GM23248 (cell line): Measurements from ENCODE around the gene TRIM23. TPM values are rescaled to one million over a fixed set of nuclear protein-coding genes. Genes with fewer than 3 reads are reported as not detected.

Experiments
- DNase-seq: peaks from one replicate; pipeline ENCODE4 v3.0.0-alpha.2; 2015
- H2AFZ ChIP-seq: fragments of 200-600 bp; sonication (generic); 2 replicates; pipeline ENCODE4 v1.6.1; 2016; ENCODE audit warnings: antibody characterized with exemption
- H3F3A ChIP-seq: fragments of 200-600 bp; sonication (generic); 2 replicates; pipeline ENCODE4 v1.6.1; 2016; ENCODE audit warnings: mild to moderate bottlenecking, antibody characterized with exemption, mixed run types; ENCODE audit not compliant: insufficient read depth
- H3K27ac ChIP-seq: fragments of 200-600 bp; sonication (generic); 2 replicates; pipeline ENCODE4 v1.5.1; 2016; ENCODE audit warnings: mild to moderate bottlenecking
- H3K27me3 ChIP-seq: fragments of 200-600 bp; sonication (generic); replicated peaks from 2 replicates; pipeline ENCODE4 v1.6.1; 2016; ENCODE audit warnings: mild to moderate bottlenecking; ENCODE audit not compliant: insufficient read depth
- H3K36me3 ChIP-seq: fragments of 200-600 bp; sonication (generic); 2 replicates; pipeline ENCODE4 v1.6.1; 2016; ENCODE audit warnings: low read depth, mild to moderate bottlenecking
- H3K4me1 ChIP-seq: fragments of 200-600 bp; sonication (generic); 2 replicates; pipeline ENCODE4 v1.6.1; 2016; ENCODE audit warnings: mild to moderate bottlenecking; ENCODE audit not compliant: insufficient read depth
- H3K4me2 ChIP-seq: fragments of 200-600 bp; sonication (generic); one replicate; pipeline ENCODE4 v1.6.1; 2016; ENCODE audit warnings: mild to moderate bottlenecking; ENCODE audit not compliant: unreplicated experiment
- H3K4me3 ChIP-seq: fragments of 200-600 bp; sonication (generic); 2 replicates; pipeline ENCODE4 v1.5.1; 2016; ENCODE audit warnings: mild to moderate bottlenecking
- H3K79me2 ChIP-seq: fragments of 200-600 bp; sonication (generic); 2 replicates; pipeline ENCODE4 v1.6.1; 2016; ENCODE audit warnings: mild to moderate bottlenecking; ENCODE audit not compliant: insufficient read depth
- H3K9ac ChIP-seq: fragments of 200-600 bp; sonication (generic); 2 replicates; pipeline ENCODE4 v1.6.1; 2016; ENCODE audit warnings: mild to moderate bottlenecking
- H3K9me2 ChIP-seq: fragments of 200-600 bp; sonication (generic); 2 replicates; pipeline ENCODE4 v1.6.1; 2016; ENCODE audit warnings: mixed run types, mild to moderate bottlenecking, moderate library complexity; ENCODE audit not compliant: insufficient read depth
- H3K9me3 ChIP-seq: fragments of 200-600 bp; sonication (generic); one replicate; pipeline ENCODE4 v1.6.1; 2017; ENCODE audit warnings: low read depth
- H4K20me1 ChIP-seq: fragments of 200-600 bp; sonication (generic); 2 replicates; pipeline ENCODE4 v1.6.0; 2016; ENCODE audit not compliant: insufficient read depth
- EZH2 ChIP-seq: fragments of 200-600 bp; sonication (generic); IDR thresholded peaks from 2 replicates; pipeline ENCODE4 v1.6.1; 2018; ENCODE audit warnings: antibody characterized with exemption, mild to moderate bottlenecking; ENCODE audit not compliant: insufficient read depth, poor library complexity, severe bottlenecking
- EZH2phosphoT487 ChIP-seq: fragments of 200-600 bp; sonication (generic); IDR thresholded peaks from 2 replicates; pipeline ENCODE4 v1.6.1; 2018; ENCODE audit warnings: antibody characterized with exemption, moderate library complexity, mild to moderate bottlenecking, low read depth; ENCODE audit not compliant: insufficient read depth
- WGBS, 2 experiments: methylation state at CpG; one replicate each; pipeline ENCODE4 v1.1.6; 2015 to 2017; ENCODE audit warnings: low lambda C conversion rate in 2 of 2, low coverage in 1 of 2; ENCODE audit errors: missing lambda C conversion rate in 2 of 2; 5-methylcytosine and 5-hydroxymethylcytosine counted together
- in situ Hi-C: fragments of 300-500 bp; cut with MboI; formaldehyde crosslinking; loops from 2 replicates; pipeline ENCODE4 v1.15.0; 2020
- polyA plus RNA-seq: library from polyadenylated mRNA; unstranded; fragments of >200 nt; fragmentation: Nextera tagmentation; extraction: Ambion mirVana; gene quantifications from 2 replicates; pipeline ENCODE4 v1.2.1, GENCODE V29; 2016
- small RNA-seq: library from RNA; depleted of rRNA; stranded (forward); fragments of <200 nt; gene quantifications from one replicate; pipeline ENCODE3, GENCODE V24; 2014; ENCODE audit warnings: low read depth, low replicate concordance
- total RNA-seq: library from RNA; depleted of rRNA; stranded (reverse); fragments of >200 nt; shearing (Covaris generic); gene quantifications from 2 replicates; pipeline ENCODE4 v1.2.3, GENCODE V29; 2014; rRNA removed

TRIM23 gene
- total and polyA plus RNA-seq, 2 experiments from 2014 or later: 2.7 to 19.1 TPM

DNA sequence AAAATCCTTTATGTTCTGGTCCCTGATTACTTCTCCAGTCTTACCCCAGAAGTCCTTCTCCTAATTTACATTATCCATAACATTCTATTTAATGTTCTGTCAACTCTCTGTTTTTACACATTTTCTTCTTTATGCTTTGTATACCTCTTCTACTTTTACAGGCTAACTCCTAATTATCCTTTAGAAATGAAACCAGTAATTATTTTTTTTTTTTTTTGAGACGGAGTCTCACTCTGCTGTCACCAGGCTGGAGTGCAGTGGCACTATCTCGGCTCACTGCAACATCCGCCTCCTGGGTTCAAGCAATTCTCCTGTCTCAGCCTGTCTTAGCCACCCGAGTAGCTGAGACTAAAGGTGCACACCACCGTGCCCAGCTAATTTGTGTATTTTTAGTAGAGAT, 70.2 kb downstream of the TRIM23 start:
- in situ Hi-C loops: no loop called here
- no peak overlapping the region for H3K9ac ChIP-seq
- no peak overlapping the region; the same call in 1 of the 2 replicates for H2AFZ ChIP-seq
- TF ChIP-seq EZH2phosphoT487: no peak
- TF ChIP-seq EZH2: no peak
- H3K9me3 ChIP-seq: no peaks in the 10 kb centered on the region
- no peaks in the 10 kb centered on the region for H3K9me2 ChIP-seq
- no peak overlapping the region for H3K4me3 ChIP-seq
- H3K27ac ChIP-seq: no peak overlapping the region
- no peaks in the 10 kb centered on the region for H3F3A ChIP-seq
- no peaks in the 10 kb centered on the region for H3K27me3 ChIP-seq
- no peaks in the 10 kb centered on the region; the same call in 1 of the 2 replicates for H3K36me3 ChIP-seq
- 77% methylated on average over 5 of the region's 5 CpGs for WGBS, 2 experiments
- no peak overlapping the region for H3K4me2 ChIP-seq
- H4K20me1 ChIP-seq: no peaks in the 10 kb centered on the region
- no peaks in the 10 kb centered on the region for H3K4me1 ChIP-seq
- H3K79me2 ChIP-seq: peaks cover 4% of the 10 kb centered on the region; the same call in 1 of the 2 replicates
- no peak for DNase-seq

DNA sequence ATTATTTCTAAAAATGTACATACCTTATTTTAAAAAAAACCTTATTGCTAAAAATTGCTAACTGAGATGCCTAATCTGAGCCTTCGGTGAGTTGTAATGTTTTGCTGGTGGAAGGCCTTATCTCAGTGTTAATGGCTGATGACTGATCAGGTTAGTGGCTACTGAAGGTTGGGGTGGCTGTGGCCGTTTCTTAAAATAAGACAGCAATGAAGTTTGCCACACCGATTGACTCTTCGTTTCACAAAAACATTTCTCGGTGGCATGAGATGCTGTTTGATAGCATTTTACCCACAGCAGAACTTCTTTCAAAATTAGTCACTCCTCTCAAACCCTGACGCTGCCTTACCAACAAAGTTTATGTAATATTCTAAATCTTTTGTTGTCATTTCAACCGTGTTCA, 75.9 kb downstream of the TRIM23 start:
- H3K9me2 ChIP-seq: no peaks in the 10 kb centered on the region
- no peaks in the 10 kb centered on the region; the same call in 1 of the 2 replicates for H3K79me2 ChIP-seq
- no peak overlapping the region for H3K27ac ChIP-seq
- H3K4me2 ChIP-seq: no peak overlapping the region
- H3K9ac ChIP-seq: no peak overlapping the region
- no peak overlapping the region for H2AFZ ChIP-seq
- in situ Hi-C loops: no loop called here
- no peaks in the 10 kb centered on the region for H3F3A ChIP-seq
- H4K20me1 ChIP-seq: no peaks in the 10 kb centered on the region
- H3K9me3 ChIP-seq: no peaks in the 10 kb centered on the region
- TF ChIP-seq EZH2 (no peak), EZH2phosphoT487 (no peak)
- DNase-seq: no peak
- 96 to 99% methylated on average over 7 of the region's 7 CpGs for WGBS, 2 experiments
- no peaks in the 10 kb centered on the region for H3K36me3 ChIP-seq
- H3K27me3 ChIP-seq: no peaks in the 10 kb centered on the region
- no peaks in the 10 kb centered on the region for H3K4me1 ChIP-seq
- no peak overlapping the region for H3K4me3 ChIP-seq

DNA sequence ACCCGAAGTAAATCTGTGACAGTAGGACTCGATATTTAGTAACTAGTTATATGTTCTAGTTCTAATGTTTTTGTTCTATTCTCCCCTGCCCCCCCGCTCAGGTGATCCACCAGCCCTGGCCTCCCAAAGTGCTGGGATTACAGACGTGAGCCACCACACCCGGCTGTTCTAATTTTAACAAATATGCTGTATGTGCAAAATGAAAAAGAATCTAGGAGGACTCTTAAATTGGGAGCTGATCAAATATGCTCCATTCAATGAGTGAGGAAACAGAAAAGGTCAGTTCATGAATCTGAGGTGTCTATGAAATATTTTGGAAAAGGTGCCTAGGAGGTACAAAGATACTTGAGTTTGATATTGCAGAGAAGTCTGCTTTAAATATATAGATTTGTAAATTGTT, 78.0 kb downstream of the TRIM23 start:
- H3K9me2 ChIP-seq: no peaks in the 10 kb centered on the region
- H3K36me3 ChIP-seq: no peaks in the 10 kb centered on the region
- no peaks in the 10 kb centered on the region for H3K79me2 ChIP-seq
- no peak for TF ChIP-seq EZH2phosphoT487
- no peak for TF ChIP-seq EZH2
- H2AFZ ChIP-seq: no peak overlapping the region
- DNase-seq: no peak
- no peak overlapping the region for H3K4me3 ChIP-seq
- WGBS, 2 experiments: 95 to 98% methylated on average over 5 of the region's 5 CpGs
- H3K4me2 ChIP-seq: no peak overlapping the region
- no peaks in the 10 kb centered on the region for H3K9me3 ChIP-seq
- no peak overlapping the region for H3K27ac ChIP-seq
- no peaks in the 10 kb centered on the region for H3K4me1 ChIP-seq
- H3K9ac ChIP-seq: no peak overlapping the region
- no peaks in the 10 kb centered on the region for H3K27me3 ChIP-seq
- in situ Hi-C loops: no loop called here
- H4K20me1 ChIP-seq: no peaks in the 10 kb centered on the region
- H3F3A ChIP-seq: no peaks in the 10 kb centered on the region

- WGBS, 2 experiments: 97 to 100% methylated on average over 4 of the region's 4 CpGs
- DNase-seq: no peak
- Histone ChIP-seq H3K79me2 (no peaks in the 10 kb centered on the region), H3K27ac (no peak overlapping the region), H3K27me3 (no peaks in the 10 kb centered on the region), H3K9me3 (no peaks in the 10 kb centered on the region), H3K4me2 (no peak overlapping the region), H2AFZ (no peak overlapping the region), H3K4me1 (no peaks in the 10 kb centered on the region), H4K20me1 (no peaks in the 10 kb centered on the region), H3F3A (no peaks in the 10 kb centered on the region), H3K9me2 (no peaks in the 10 kb centered on the region), H3K4me3 (no peak overlapping the region), H3K36me3 (no peaks in the 10 kb centered on the region), H3K9ac (no peak overlapping the region)
- in situ Hi-C loops: no loop called here
- TF ChIP-seq EZH2phosphoT487: no peak
- no peak for TF ChIP-seq EZH2
These were observed 79.7 kb downstream of the TRIM23 start for GRCh38 chr5:65544473-65544872.

- no peak overlapping the region for H2AFZ ChIP-seq
- no peaks in the 10 kb centered on the region for H3K9me3 ChIP-seq
- in situ Hi-C loops: no loop called here
- H3K27ac ChIP-seq: no peak overlapping the region
- no peaks in the 10 kb centered on the region for H4K20me1 ChIP-seq
- no peaks in the 10 kb centered on the region for H3K79me2 ChIP-seq
- H3K36me3 ChIP-seq: no peaks in the 10 kb centered on the region
- H3K9me2 ChIP-seq: no peaks in the 10 kb centered on the region
- H3K27me3 ChIP-seq: no peaks in the 10 kb centered on the region
- no peak overlapping the region for H3K4me3 ChIP-seq
- TF ChIP-seq EZH2phosphoT487 (no peak), EZH2 (no peak)
- DNase-seq: peak; percentile 10
- no peaks in the 10 kb centered on the region for H3K4me1 ChIP-seq
- no peak overlapping the region for H3K9ac ChIP-seq
- H3F3A ChIP-seq: 0 out of 2 replicates have a peak, but pooled peaks cover 2% of the 10 kb centered on the region
- no peak overlapping the region for H3K4me2 ChIP-seq
These were observed 84.3 kb downstream of the TRIM23 start for GRCh38 chr5:65539827-65540226.

Small RNA genes within 50 kb of the gene (small RNA-seq; reads per million reads assigned to genes)
- gene RNU6-540P: not detected

Other genes starting within 250 kb of the TRIM23 start
- 62.5 and 76.0 TPM in 2 replicates for gene ADAMTS6, start 142.4 kb downstream of the TRIM23 start, total RNA-seq
- 7.9 and 10.1 TPM in 2 replicates for gene ADAMTS6, start 142.4 kb downstream of the TRIM23 start, polyA plus RNA-seq
- gene CENPK, start 61.2 kb downstream of the TRIM23 start, total RNA-seq: 17.2 and 22.4 TPM in 2 replicates
- gene CENPK, start 61.2 kb downstream of the TRIM23 start, polyA plus RNA-seq: 22.1 and 23.9 TPM in 2 replicates
- gene PPWD1, start 61.0 kb downstream of the TRIM23 start, total RNA-seq: 24.7 and 56.8 TPM in 2 replicates
- 22.5 and 23.9 TPM in 2 replicates for gene PPWD1, start 61.0 kb downstream of the TRIM23 start, polyA plus RNA-seq
- 1.2 and 1.5 TPM in 2 replicates for gene SHLD3, start 694 bp upstream of the TRIM23 start, total RNA-seq
- 2.3 and 2.6 TPM in 2 replicates for gene SHLD3, start 694 bp upstream of the TRIM23 start, polyA plus RNA-seq
- 19.5 and 24.4 TPM in 2 replicates for gene TRAPPC13, start 694 bp upstream of the TRIM23 start, total RNA-seq
- 20.1 and 21.1 TPM in 2 replicates for gene TRAPPC13, start 694 bp upstream of the TRIM23 start, polyA plus RNA-seq
- gene SGTB, start 97.8 kb upstream of the TRIM23 start, total RNA-seq: 22.6 and 39.9 TPM in 2 replicates
- 16.3 and 17.7 TPM in 2 replicates for gene SGTB, start 97.8 kb upstream of the TRIM23 start, polyA plus RNA-seq
- gene NLN, start 97.9 kb upstream of the TRIM23 start, total RNA-seq: 37.7 and 58.3 TPM in 2 replicates
- gene NLN, start 97.9 kb upstream of the TRIM23 start, polyA plus RNA-seq: 49.6 and 54.9 TPM in 2 replicates